Uterus (tissue), 4 donors: ENCODE results near the gene ATRN. TPM values are rescaled to one million over a fixed set of nuclear protein-coding genes. Genes with fewer than 3 reads are reported as not detected.

Experiments used
- DNase-seq, 2 donors: peaks; one replicate each; pipeline ENCODE4 v3.0.0-alpha.2; 2019 to 2020
- H3K27ac ChIP-seq, 2 donors: fragments of 200-600 bp; sonication (generic); 1 replicate in 1 of 2; 2 replicates in 1 of 2; pipeline ENCODE4 v1.5.1; 2016 to 2018
- H3K27me3 ChIP-seq, 2 donors: fragments of 200-600 bp; sonication (generic); one replicate each; pipeline ENCODE4 v1.5.1; 2018 to 2019; ENCODE audit warnings: control low read depth in 1 of 2
- H3K36me3 ChIP-seq, 2 donors: fragments of 200-600 bp; sonication (generic); one replicate each; pipeline ENCODE4 v1.5.1; 2019; ENCODE audit warnings: control low read depth in 1 of 2
- H3K4me1 ChIP-seq, 2 donors: fragments of 200-600 bp; sonication (generic); one replicate each; pipeline ENCODE4 v1.5.1; 2018 to 2019; ENCODE audit warnings: control low read depth in 1 of 2
- H3K4me3 ChIP-seq, 2 donors: fragments of 200-600 bp; sonication (generic); 1 replicate in 1 of 2; 2 replicates in 1 of 2; pipeline ENCODE4 v1.5.1; 2018 to 2019; ENCODE audit warnings: mild to moderate bottlenecking in 1 of 2
- H3K9me3 ChIP-seq, 2 donors: fragments of 200-600 bp; sonication (generic); one replicate each; pipeline ENCODE4 v1.5.1; 2019; ENCODE audit warnings: control low read depth in 1 of 2
- CTCF ChIP-seq, 4 experiments: fragments of 200-600 bp in 2 of 4; fragments of 450-650 bp in 2 of 4; sonication (generic) in 2 of 4; IDR thresholded peaks; one replicate each; pipeline ENCODE4 v1.5.1; 2016 to 2019; ENCODE audit warnings: antibody characterized with exemption in 4 of 4, mild to moderate bottlenecking in 2 of 4, moderate library complexity in 1 of 4
- POLR2A ChIP-seq, 2 donors: fragments of 450-650 bp; IDR thresholded peaks; one replicate each; pipeline ENCODE4 v1.6.1; 2016; ENCODE audit warnings: antibody characterized with exemption in 2 of 2, mild to moderate bottlenecking in 1 of 2, moderate library complexity in 1 of 2
- intact Hi-C: fragments of 100-400 bp; cut with DNase I; formaldehyde crosslinking; loops from one replicate; pipeline ENCODE4 v1.15.1; 2023; ENCODE audit warnings: low total_unique reads
- total RNA-seq, 4 donors: library from RNA; depleted of rRNA in 3 of 4; stranded (reverse); fragments of >200 nt in 3 of 4; gene quantifications; one replicate each; pipeline versions ENCODE4 v1.1.0 to v1.2.4, GENCODE V29; 2014 to 2023
- donor health status: DM: yes; HTN: yes; CAD: no.

ATRN gene
- total RNA-seq, 4 donors from 2014 or later: 7.4 to 76.7 (median 21.2) TPM

GRCh38 chr20:3431109-3431508 is 39.7 kb upstream of the ATRN start:
- Histone ChIP-seq H3K9me3 (no peaks in the 10 kb centered on the region), H3K36me3 (no peaks in the 10 kb centered on the region), H3K27ac (no peak overlapping the region), H3K4me1 (no peaks in the 10 kb centered on the region), H3K27me3 (no peaks in the 10 kb centered on the region), H3K4me3 (no peak overlapping the region)
- intact Hi-C loops: no loop called here
- TF ChIP-seq CTCF (IDR thresholded peaks at IDR 0.05): no peak
- TF ChIP-seq POLR2A (IDR thresholded peaks at IDR 0.05): no peak
- no peak for DNase-seq

- no peak for DNase-seq
- no peaks in the 10 kb centered on the region for H3K9me3 ChIP-seq
- H3K27ac ChIP-seq: no peak overlapping the region
- no peaks in the 10 kb centered on the region for H3K4me1 ChIP-seq
- no peak for TF ChIP-seq POLR2A (IDR thresholded peaks at IDR 0.05)
- no peak for TF ChIP-seq CTCF (IDR thresholded peaks at IDR 0.05)
- intact Hi-C loops: no loop called here
- H3K4me3 ChIP-seq: no peak overlapping the region
- H3K36me3 ChIP-seq: no peaks in the 10 kb centered on the region
- H3K27me3 ChIP-seq: no peaks in the 10 kb centered on the region
These were observed 38.0 kb upstream of the ATRN start for GRCh38 chr20:3432844-3433243.

- Histone ChIP-seq H3K4me3 (no peak overlapping the region), H3K27ac (no peak overlapping the region), H3K27me3 (no peaks in the 10 kb centered on the region), H3K4me1 (no peaks in the 10 kb centered on the region), H3K36me3 (no peaks in the 10 kb centered on the region), H3K9me3 (no peaks in the 10 kb centered on the region)
- intact Hi-C loops: no loop called here
- TF ChIP-seq POLR2A (IDR thresholded peaks at IDR 0.05) (no peak), CTCF (IDR thresholded peaks at IDR 0.05) (no peak)
- DNase-seq: no peak
These were observed 37.1 kb upstream of the ATRN start for GRCh38 chr20:3433744-3434143.

- Histone ChIP-seq H3K4me1 (no peaks in the 10 kb centered on the region), H3K27me3 (no peaks in the 10 kb centered on the region), H3K4me3 (no peak overlapping the region), H3K27ac (no peak overlapping the region), H3K36me3 (no peaks in the 10 kb centered on the region), H3K9me3 (no peaks in the 10 kb centered on the region)
- TF ChIP-seq CTCF (IDR thresholded peaks at IDR 0.05) (no peak), POLR2A (IDR thresholded peaks at IDR 0.05) (no peak)
- DNase-seq: no peak
- intact Hi-C loops: no loop called here
These were observed 36.6 kb upstream of the ATRN start for GRCh38 chr20:3434232-3434631.

GRCh38 chr20:3436864-3437574 is 33.8 kb upstream of the ATRN start:
- no peak for DNase-seq
- Histone ChIP-seq H3K36me3 (no peaks in the 10 kb centered on the region), H3K4me1 (no peaks in the 10 kb centered on the region), H3K27me3 (no peaks in the 10 kb centered on the region), H3K27ac (no peak overlapping the region), H3K4me3 (no peak overlapping the region), H3K9me3 (no peaks in the 10 kb centered on the region)
- TF ChIP-seq POLR2A (IDR thresholded peaks at IDR 0.05) (no peak), CTCF (IDR thresholded peaks at IDR 0.05) (no peak)
- intact Hi-C loops: no loop called here
